ENCODE data around the gene CDK10. TPM values are rescaled to one million over a fixed set of nuclear protein-coding genes. Genes with fewer than 3 reads are reported as not detected.

The CDK10 gene
- total RNA-seq, 1 donor from 2014 or later: 56.9 TPM

DNA sequence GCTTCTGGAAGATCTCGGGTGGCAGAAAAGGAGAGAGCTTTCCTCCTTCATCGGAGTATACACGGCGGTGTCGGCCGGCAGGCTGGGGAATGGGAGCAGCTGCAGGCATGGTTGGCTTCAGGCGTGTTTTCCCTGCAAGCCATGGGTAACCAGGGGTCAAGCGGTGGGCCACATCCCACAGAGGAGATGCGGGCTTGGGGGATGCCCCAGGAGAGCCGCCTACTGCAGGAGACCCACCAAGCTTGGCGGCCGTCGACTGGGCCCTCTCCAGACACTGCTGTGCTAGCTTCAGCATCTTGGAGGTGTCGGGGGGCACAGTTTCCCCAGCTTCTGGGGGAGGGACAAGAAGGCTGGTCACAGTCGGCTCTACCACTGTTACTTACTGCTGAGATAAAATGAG lies 30.0 kb downstream of the CDK10 start:
- H3K27ac Mint-ChIP-seq (ENCODE audit: unreplicated experiment): no peak overlapping the region
- H3K36me3 Mint-ChIP-seq (ENCODE audit: unreplicated experiment): no peaks in the 10 kb centered on the region
- no peak overlapping the region for H3K4me3 Mint-ChIP-seq (ENCODE audit: unreplicated experiment)
- TF ChIP-seq, protein P1, sequence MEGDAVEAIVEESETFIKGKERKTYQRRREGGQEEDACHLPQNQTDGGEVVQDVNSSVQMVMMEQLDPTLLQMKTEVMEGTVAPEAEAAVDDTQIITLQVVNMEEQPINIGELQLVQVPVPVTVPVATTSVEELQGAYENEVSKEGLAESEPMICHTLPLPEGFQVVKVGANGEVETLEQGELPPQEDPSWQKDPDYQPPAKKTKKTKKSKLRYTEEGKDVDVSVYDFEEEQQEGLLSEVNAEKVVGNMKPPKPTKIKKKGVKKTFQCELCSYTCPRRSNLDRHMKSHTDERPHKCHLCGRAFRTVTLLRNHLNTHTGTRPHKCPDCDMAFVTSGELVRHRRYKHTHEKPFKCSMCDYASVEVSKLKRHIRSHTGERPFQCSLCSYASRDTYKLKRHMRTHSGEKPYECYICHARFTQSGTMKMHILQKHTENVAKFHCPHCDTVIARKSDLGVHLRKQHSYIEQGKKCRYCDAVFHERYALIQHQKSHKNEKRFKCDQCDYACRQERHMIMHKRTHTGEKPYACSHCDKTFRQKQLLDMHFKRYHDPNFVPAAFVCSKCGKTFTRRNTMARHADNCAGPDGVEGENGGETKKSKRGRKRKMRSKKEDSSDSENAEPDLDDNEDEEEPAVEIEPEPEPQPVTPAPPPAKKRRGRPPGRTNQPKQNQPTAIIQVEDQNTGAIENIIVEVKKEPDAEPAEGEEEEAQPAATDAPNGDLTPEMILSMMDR (IDR thresholded peaks at IDR 0.05; ENCODE audit: partially characterized antibody, unreplicated experiment): no peak
- H3K9me3 Mint-ChIP-seq (ENCODE audit: unreplicated experiment): peaks cover 9% of the 10 kb centered on the region
- no peak for DNase-seq
- H3K4me1 Mint-ChIP-seq (ENCODE audit: low read depth, unreplicated experiment): peaks cover 2% of the 10 kb centered on the region
- peaks cover 5% of the 10 kb centered on the region for H3K27me3 Mint-ChIP-seq (ENCODE audit: unreplicated experiment)

DNA sequence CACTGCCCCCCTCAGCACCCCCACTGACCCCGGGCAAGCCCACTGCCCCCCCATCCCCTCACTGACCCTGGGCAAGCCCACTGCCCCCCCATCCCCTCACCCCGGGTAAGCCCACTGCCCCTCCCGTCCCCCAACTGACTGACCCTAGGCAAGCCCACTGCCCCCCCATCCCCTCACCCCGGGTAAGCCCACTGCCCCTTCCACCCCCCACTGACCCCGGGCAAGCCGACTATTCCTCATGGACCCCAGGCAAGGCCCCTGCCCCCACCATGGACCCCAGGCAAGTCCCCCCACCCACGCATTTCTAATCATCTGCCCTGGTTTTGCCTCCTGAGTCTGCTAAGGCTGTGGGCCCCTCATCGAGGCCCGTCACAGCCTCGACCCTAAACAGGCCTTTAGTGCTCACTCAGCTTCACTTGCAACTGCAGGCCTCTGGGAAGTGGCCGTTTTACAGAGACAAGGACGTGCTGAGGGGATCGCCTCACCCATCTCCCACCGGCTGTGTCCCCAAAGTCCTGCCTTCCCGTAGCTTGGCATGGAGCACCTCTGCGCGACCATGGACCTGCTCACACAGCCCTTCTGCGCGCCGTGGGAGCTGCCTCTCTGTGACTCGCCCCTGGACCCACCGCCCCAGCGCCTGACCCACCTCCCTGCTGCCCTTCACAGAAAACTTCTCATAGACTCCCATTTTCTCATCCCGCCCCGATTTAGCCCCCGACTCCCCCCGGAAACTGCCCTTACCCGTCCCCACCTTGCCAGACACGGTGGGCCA lies 30.6 kb downstream of the CDK10 start:
- TF ChIP-seq, protein P1 (IDR thresholded peaks at IDR 0.05; ENCODE audit: partially characterized antibody, unreplicated experiment): no peak
- H3K9me3 Mint-ChIP-seq (ENCODE audit: unreplicated experiment): peaks cover 9% of the 10 kb centered on the region
- H3K27ac Mint-ChIP-seq (ENCODE audit: unreplicated experiment): no peak overlapping the region
- no peak overlapping the region for H3K4me3 Mint-ChIP-seq (ENCODE audit: unreplicated experiment)
- no peaks in the 10 kb centered on the region for H3K36me3 Mint-ChIP-seq (ENCODE audit: unreplicated experiment)
- no peak for DNase-seq
- peaks cover 5% of the 10 kb centered on the region for H3K27me3 Mint-ChIP-seq (ENCODE audit: unreplicated experiment)
- H3K4me1 Mint-ChIP-seq (ENCODE audit: low read depth, unreplicated experiment): peaks cover 2% of the 10 kb centered on the region

DNA sequence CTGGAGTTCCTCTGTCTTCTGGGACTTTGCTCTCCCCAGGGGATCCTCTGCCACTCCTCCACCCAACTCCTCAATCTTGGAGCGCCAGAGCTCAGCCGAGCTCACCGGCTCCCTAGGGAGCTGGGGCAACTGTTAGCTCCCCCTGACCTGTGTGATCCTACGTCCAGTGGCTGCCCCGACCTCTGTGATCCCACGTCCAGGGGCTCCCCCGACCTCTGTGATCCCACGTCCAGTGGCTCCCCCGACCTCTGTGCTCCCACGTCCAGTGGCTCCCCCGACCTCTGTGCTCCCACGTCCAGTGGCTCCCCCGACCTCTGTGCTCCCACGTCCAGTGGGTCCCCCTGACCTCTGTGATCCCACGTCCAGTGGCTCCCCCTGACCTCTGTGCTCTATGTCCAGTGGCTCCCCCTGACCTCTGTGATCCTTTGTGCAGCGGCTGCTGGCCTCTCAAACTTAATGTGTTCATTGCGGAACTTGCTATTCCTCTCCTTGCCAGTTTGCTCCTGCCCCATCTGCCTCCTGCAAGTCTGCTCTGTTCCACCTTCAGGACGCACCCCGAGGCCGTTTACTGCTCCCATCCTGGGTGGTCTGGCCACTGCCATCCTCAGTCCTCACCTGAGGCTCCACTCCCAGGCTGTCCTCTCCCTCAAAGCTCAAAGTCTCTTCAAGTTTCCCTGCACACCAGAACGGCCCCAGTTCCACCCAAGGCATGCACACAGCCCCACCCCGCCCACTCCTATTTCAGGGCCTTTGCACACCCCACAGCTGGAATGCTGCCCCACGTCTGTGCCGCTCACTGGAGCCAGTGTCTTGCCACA lies 31.4 kb downstream of the CDK10 start:
- Mint-ChIP-seq H3K36me3 (ENCODE audit: unreplicated experiment) (no peaks in the 10 kb centered on the region), H3K4me3 (ENCODE audit: unreplicated experiment) (no peak overlapping the region), H3K27me3 (ENCODE audit: unreplicated experiment) (peaks cover 9% of the 10 kb centered on the region), H3K4me1 (ENCODE audit: low read depth, unreplicated experiment) (peaks cover 2% of the 10 kb centered on the region), H3K27ac (ENCODE audit: unreplicated experiment) (no peak overlapping the region), H3K9me3 (ENCODE audit: unreplicated experiment) (peaks cover 9% of the 10 kb centered on the region)
- TF ChIP-seq, protein P1 (IDR thresholded peaks at IDR 0.05; ENCODE audit: partially characterized antibody, unreplicated experiment): no peak
- DNase-seq: no peak

DNA sequence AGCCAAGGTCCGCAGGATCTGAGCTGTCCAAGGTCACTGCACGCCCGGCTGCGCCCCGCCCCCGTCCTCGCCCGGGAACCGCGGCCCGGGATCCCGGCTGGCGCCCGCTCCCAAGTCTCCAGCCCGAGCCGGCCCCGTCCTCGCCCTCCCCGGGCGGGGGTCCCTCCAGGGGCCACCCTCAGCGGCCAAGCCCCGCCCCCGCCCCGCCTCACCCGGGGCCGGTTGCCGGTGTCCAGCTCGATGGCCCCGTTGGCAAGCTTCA lies 34.0 kb downstream of the CDK10 start:
- TF ChIP-seq, protein P1 (IDR thresholded peaks at IDR 0.05; ENCODE audit: partially characterized antibody, unreplicated experiment): no peak
- H3K27ac Mint-ChIP-seq (ENCODE audit: unreplicated experiment): no peak overlapping the region
- H3K4me3 Mint-ChIP-seq (ENCODE audit: unreplicated experiment): peak overlapping the region; percentile 90
- peaks cover 9% of the 10 kb centered on the region for H3K9me3 Mint-ChIP-seq (ENCODE audit: unreplicated experiment)
- no peaks in the 10 kb centered on the region for H3K36me3 Mint-ChIP-seq (ENCODE audit: unreplicated experiment)
- H3K4me1 Mint-ChIP-seq (ENCODE audit: low read depth, unreplicated experiment): peaks cover 2% of the 10 kb centered on the region
- DNase-seq: peak; percentile 66
- peaks cover 10% of the 10 kb centered on the region for H3K27me3 Mint-ChIP-seq (ENCODE audit: unreplicated experiment)

Measured in glutamatergic neuron (in vitro differentiated cells).